HG02938 (cell line): Measurements from ENCODE around the gene BARD1.
"Not testable (repeated sequence)": the region's sequence is repeated elsewhere in the genome, so short reads cannot be mapped to it uniquely, and the experiment has no call there.

Experiments used
- ATAC-seq: cut with Tn5 transposase; IDR thresholded peaks from one replicate; pipeline ENCODE4 v1.9.1; 2021; ENCODE audit warnings: mild to moderate bottlenecking, moderate library complexity; ENCODE audit not compliant: unreplicated experiment

The BARD1 gene

DNA sequence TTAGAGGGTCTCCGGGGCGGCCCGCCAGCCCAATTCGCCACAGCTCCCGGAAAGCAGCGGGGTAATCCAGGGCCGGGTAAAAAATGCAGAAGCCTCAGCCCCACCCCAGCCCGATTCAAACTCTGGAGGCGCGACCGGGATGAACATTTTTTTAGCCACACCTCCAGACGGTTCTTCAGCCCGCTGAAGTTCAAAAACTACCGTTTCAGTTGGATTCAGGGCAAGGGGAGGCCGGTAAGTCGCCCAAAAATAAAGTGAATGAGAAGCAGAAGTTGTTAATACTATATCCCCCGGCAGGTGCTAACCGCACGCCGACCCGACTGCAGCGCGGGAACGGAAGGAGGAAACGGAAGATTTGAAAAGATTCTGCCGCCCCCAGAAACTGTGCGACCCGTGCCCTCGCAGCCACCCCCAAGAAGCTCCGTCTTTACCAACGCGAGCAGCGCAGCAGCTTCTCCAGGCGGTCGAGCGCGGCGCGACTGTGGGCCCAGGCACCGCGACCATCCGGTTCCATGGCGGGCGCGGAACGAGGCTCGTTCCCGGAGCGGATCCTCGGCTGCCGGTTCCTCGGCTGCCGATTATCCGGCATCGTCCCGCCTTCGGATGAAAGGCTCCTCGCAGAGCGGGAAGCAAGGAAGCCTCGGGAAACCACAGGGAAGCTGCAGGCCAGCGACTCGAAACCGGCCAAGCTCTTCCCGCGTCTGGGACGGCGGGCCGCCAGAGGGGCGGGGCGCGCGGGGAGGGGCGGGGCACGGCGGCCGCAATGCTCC is at the start of gene BARD1:
BARD1 (minus strand) TSS at position 703 of the 770 bp plus-strand sequence; CDS start at position 589, 114 bp downstream.
- ATAC-seq, result peak; percentile 33

- no peak for ATAC-seq
Observed at GRCh38 chr2:214856137-214856536, 46.7 kb upstream of the BARD1 start.

DNA sequence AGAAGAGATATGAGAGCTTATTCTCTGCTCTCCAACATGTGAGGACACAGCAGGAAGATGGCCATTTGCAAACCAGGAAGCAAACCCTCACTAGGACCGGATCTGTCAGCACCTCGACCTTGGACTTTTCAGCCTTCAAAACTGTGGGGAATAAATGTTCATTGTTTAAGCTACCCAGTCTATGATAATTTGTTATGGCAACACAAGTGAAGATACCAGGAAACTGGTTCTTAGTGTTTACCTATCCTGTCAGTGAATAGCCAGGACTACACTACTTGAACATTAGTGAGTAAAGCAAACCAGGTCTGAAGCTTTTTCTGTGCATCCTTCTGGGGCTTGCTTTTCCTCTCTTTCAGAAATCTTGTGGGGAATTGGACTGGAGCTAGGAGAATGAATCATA is 44.4 kb upstream of the BARD1 start:
- ATAC-seq, result no peak

GRCh38 chr2:214843823-214844222 is 34.3 kb upstream of the BARD1 start:
- no peak for ATAC-seq

GRCh38 chr2:214839464-214839863 is 30.0 kb upstream of the BARD1 start:
- ATAC-seq, result peak; percentile 89

GRCh38 chr2:214837466-214837865 is 28.0 kb upstream of the BARD1 start:
- ATAC-seq, result no peak

DNA sequence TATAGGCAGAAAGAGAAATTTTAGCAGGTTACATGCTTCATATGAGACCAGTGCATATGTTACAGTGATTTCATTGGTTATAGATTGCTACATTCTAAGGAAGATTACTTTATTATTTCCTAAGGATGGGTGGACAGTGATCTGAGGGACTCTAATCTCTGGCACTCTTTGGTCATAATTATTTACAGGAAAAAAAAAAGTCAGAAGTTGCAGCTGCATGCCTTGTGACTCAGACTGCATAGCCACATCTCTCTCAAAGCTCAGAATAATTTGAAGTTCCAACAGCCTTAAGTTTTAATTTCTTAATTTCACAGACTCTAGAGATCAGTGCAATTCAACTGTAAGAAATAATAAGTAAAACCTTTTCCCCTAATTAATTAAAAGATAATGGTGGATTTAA is 27.1 kb upstream of the BARD1 start:
- ATAC-seq, result no peak

DNA sequence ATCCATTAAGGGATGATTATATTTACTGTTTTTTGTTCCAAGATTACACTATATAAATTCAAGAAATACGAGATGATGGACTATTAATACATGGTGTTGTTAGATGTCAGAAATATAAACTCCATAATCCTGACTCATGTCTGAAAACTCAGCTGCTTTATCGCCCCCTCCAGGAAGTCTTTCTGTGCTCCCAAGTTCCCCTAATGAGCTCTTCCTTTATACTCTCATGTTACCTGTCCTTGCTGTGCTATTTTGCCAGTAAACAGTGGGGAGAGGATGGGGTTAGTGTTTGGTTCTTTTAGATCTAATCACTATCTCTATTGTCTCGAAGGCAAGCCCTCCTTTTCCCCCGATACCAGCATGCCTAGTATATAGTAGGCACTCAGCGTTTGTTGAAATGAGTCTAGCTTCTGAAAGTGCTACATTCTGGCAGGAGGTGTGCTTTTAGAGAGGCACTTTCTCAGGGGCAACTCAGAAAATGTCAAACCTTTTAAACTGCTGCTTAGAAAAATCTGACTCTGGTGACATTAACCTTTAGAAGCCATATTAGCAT is 21.4 kb upstream of the BARD1 start:
- ATAC-seq, result no peak

DNA sequence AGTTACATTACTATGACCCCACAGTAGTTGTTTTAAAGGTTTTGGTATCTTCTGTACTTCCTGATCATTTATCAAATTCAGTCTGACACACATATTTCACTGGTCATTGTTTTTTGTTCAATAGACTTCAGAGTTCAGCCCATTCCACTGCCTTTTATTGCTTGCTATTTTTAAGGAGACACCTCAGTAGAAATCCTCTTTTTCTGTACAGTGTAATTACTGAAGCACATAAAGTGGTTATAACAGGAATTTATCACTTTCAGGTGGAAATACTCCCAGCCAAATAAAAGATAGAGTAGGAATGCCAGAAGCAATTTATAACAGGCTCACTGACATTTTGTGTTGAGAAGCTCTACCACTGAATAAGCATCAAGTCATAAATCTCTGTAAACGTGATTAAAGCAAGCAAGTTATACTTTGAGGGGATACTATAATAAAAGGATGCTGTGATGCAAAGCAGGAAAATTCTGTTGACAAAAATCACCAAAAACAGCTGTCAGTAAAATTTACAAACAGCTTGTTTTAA is 6.6 kb upstream of the BARD1 start:
- ATAC-seq, result no peak

- no peak for ATAC-seq
Observed at GRCh38 chr2:214810671-214811070, 1.2 kb upstream of the BARD1 start.

DNA sequence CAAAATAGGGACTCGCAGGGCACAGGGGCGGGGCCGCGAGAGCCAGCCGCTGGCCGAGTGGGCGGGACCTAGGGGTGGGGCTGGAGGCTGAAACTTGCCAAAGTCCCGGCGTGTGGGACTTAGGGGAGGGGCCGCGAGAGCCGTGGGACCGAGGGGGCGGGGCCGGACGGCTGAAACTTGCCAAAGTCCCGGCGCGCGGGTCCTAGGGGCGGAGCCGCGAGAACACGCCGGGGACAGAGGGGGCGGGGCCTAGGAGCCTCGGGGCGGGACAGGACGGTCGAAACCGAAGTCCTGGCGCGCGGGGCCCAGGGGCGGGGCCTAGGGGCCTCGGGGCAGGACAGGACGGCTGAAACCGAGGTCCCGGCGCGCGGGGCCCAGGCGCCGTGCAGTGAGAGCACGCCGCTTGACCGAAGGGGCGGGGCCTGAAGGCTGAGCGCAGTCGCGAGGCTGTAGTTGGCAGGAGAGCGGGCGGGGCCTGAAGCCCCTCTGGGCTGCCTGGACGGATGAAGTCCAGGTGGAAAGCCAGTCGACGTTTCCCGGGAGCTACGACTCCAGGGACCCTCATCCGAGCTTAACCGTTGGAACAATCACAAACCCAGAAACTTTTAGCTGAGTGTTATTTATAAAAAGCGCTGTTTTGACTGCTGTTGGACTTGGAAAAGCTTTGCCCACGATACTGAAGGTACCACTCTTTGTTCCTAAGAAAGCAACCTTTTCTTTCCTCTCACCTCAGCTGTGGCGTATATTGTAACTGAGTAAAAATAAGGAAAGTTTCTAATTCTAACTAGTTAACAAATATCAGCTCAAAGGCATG is 475 bp upstream of the BARD1 start:
- peak; percentile 75 for ATAC-seq

- no peak for ATAC-seq
Observed at GRCh38 chr2:214807653-214808052, 1.8 kb downstream of the BARD1 start.

DNA sequence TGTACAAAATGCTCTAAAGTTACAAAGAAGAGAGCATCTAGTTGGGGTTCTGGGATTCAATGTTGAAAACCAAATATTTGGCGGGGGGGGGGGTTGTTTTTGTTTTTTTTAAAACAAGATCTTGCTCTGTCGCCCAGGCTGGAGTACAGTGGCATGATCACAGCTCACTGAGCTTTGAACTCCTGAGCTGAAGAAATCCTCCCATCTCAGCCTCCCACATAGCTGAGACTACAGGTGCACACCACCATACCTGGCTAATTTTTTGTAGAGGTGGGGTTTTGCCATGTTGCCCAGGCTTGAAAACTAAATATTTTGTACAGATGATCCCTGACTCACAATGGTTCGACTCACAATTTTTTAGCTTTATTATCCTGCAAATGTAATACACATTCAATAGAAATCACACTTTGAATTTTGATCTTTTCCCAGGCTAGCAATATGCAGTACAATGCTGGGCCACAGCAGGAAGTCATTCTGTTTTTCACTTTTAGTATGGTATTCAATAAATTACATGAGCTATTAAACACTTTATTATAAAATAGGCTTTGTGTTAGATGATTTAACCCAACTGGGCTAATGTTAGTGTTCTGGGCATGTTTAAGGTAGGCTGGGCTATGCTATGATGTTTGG is 7.6 kb downstream of the BARD1 start:
- ATAC-seq, result no peak

DNA sequence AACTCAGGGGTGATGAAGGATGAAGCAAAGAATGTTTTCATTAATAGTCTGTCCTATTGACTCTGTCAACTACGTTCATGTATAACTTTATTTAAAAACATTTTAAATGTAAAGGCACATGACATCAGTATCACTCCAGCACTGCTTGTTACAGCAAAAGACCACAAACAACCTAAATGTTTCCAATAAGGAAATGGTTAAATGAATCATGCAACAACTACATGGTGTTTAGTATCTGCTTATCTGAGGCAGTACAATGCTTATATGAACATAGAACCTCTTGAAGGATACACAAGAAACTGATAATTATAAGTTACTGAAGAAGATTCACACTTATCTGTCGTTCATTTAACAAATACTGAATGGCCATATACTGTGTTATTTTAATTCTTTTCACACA is 8.4 kb downstream of the BARD1 start:
- ATAC-seq, result no peak

GRCh38 chr2:214800180-214800579 is 9.3 kb downstream of the BARD1 start:
- no peak for ATAC-seq

- ATAC-seq, result no peak
Observed at GRCh38 chr2:214796911-214797310, 12.6 kb downstream of the BARD1 start.

DNA sequence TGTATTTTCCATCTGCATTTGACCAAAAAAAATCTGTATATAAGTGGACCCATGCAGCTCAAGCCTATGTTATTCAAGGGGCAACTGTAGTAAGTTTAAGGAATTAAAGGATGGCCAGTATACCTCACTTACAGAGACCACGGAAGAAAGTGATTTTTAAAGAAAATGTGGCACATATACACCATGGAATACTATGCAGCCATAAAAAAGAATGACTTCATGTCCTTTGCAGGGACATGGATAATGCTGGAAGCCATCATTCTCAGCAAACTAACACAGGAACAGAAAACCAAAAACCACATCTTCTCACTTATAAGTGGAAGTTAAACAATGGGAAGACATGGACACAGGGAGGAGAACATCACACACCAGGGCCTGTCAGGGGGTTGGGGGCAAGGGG is 26.3 kb downstream of the BARD1 start:
- ATAC-seq, result not testable (repeated sequence)

DNA sequence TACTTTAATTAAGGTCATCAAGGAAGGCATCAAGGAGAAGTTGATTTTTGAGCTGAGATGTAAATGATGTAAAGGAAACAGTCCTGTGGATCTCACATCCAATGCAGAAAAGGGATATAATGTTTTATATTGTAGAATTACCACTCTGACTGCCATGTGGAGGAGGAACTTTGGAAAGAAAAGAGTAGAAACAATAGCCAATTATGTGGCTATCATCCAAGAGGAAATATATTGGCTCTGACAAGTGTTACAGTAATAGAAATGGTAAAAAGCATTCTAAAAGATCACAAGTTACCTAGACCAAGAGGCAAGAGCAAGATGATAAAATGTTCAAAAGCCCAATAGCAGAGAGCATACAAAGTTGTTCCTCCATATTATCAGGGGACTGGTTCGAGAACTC is 26.8 kb downstream of the BARD1 start:
- ATAC-seq, result no peak

DNA sequence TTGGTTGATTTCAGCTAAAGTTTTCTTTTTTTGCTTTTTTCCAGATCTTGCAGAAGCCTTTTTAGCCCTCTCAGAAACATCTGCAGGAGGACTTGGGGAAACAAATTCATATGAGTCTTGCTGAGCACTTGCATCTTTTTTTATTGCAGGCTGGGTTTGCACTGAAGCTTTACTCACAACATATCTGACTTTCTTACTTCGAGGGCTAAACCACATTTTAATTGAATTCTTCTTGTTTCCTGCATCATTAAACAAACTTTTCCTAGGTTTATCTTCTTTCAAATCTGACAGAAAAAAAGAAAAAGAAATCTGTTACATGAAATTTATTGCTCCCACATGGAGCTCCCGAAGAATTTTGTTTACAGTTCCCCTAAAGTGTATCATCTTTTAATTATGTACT is 28.3 kb downstream of the BARD1 start:
- no peak for ATAC-seq

DNA sequence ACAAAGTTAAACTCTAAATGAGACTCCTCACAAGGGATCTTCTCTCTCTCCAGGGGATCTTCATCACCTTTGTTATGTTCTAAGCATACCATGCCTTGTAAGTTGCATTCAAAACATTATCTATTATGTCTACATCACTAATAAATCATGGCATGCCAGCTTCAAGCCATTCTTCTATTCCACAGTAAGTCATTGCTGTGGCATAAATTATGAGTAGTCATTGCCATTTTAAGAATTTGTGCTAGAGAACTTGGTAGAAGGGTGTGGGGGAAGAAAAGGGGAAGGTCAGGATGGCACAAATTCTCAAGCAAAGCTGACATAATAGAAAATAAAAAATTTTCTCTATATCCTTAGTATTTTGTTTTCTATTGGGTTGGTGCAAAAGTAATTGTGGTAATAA is 33.5 kb downstream of the BARD1 start:
- no peak for ATAC-seq

- ATAC-seq, result no peak
Observed at GRCh38 chr2:214774108-214774507, 35.4 kb downstream of the BARD1 start.
